Left ventricle myocardium inferior (tissue), 1 donor: ENCODE data around the gene CMPK1. TPM values are rescaled to one million over a fixed set of nuclear protein-coding genes. Genes with fewer than 3 reads are reported as not detected.

Source experiments
- DNase-seq: peaks from one replicate; pipeline ENCODE4 v3.0.0-alpha.2; 2020
- H3K27ac ChIP-seq: fragments of 200-600 bp; replicated peaks from 2 replicates; pipeline ENCODE4 v1.8.0; 2021
- H3K27me3 ChIP-seq: fragments of 200-600 bp; 2 replicates; pipeline ENCODE4 v1.8.0; 2021; ENCODE audit warnings: low read depth
- H3K36me3 ChIP-seq: fragments of 200-600 bp; 2 replicates; pipeline ENCODE4 v1.8.0; 2021
- H3K4me1 ChIP-seq: fragments of 200-600 bp; 2 replicates; pipeline ENCODE4 v1.8.0; 2021
- H3K4me3 ChIP-seq: fragments of 200-600 bp; 2 replicates; pipeline ENCODE4 v1.8.0; 2021; ENCODE audit warnings: mild to moderate bottlenecking, moderate library complexity
- H3K9me3 ChIP-seq: fragments of 200-600 bp; replicated peaks from 2 replicates; pipeline ENCODE4 v1.8.0; 2021
- intact Hi-C: fragments of 100-400 bp; cut with micrococcal nuclease; formaldehyde crosslinking; loops from one replicate; pipeline ENCODE4 v1.11.0; 2022
- total RNA-seq: library from RNA; stranded (reverse); fragmentation: NEBNext Ultra II Directional; extraction: Animal tissue kit (Norgen Biotek cat#: 25700); gene quantifications from one replicate; pipeline ENCODE4 v1.2.1, GENCODE V29; 2021
- TF ChIP-seq, protein P1 (sequence below): fragments of 200-600 bp; IDR thresholded peaks from 2 replicates; pipeline ENCODE4 v1.8.0; 2021; ENCODE audit warnings: antibody characterized with exemption, mild to moderate bottlenecking, borderline replicate concordance
- donor health status: DM: no; HTN: yes; CAD: no; lungs with severe emphysema.

Gene CMPK1
- total RNA-seq, 1 donor from 2014 or later, result 78.2 TPM

DNA sequence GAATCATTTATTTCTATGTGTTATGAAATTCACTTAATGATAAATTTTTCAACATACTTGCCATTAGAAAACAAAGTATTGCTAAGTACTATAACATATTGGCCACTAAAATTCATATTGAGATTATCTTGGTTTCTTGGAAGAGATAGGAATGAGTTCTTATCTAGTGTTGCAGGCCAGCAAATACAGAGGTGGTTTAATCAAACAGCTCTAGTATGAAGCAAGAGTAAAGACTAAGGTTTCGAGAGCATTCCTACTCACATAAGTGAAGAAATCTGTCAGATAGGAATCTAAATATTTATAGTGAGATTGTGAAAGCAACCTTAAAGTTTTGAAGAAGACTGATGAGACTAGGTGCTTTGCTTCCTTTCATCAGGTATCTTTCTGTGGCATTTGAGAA lies 44.6 kb downstream of the CMPK1 start:
- Histone ChIP-seq H3K36me3 (peaks cover 85% of the 10 kb centered on the region), H3K27me3 (no peaks in the 10 kb centered on the region), H3K27ac (no peak overlapping the region), H3K4me3 (no peak overlapping the region), H3K9me3 (no peaks in the 10 kb centered on the region), H3K4me1 (peaks cover 3% of the 10 kb centered on the region)
- TF ChIP-seq, protein P1, sequence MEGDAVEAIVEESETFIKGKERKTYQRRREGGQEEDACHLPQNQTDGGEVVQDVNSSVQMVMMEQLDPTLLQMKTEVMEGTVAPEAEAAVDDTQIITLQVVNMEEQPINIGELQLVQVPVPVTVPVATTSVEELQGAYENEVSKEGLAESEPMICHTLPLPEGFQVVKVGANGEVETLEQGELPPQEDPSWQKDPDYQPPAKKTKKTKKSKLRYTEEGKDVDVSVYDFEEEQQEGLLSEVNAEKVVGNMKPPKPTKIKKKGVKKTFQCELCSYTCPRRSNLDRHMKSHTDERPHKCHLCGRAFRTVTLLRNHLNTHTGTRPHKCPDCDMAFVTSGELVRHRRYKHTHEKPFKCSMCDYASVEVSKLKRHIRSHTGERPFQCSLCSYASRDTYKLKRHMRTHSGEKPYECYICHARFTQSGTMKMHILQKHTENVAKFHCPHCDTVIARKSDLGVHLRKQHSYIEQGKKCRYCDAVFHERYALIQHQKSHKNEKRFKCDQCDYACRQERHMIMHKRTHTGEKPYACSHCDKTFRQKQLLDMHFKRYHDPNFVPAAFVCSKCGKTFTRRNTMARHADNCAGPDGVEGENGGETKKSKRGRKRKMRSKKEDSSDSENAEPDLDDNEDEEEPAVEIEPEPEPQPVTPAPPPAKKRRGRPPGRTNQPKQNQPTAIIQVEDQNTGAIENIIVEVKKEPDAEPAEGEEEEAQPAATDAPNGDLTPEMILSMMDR, result no peak
- intact Hi-C loops, result no loop called here
- DNase-seq, result no peak

DNA sequence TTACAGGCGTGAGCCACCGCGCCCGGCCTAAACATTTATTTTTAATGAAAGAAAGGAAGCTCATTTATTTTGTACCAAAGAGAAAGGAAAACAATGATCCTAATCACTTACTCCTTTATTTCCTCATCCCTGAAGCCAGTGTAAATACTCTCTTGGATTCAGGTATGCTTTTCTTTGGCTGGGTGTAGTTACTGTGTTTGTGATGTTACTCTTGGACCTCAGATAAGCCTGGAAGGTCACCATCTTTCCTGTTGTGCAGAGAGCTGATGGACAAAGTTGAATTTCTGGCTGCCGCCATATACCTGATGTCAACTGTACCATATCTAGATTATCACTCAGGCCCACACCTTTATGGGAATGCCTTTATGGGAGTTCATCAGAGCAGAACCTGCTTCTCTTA lies 47.1 kb downstream of the CMPK1 start:
- Histone ChIP-seq H3K4me1 (peaks cover 3% of the 10 kb centered on the region), H3K27ac (no peak overlapping the region), H3K9me3 (no peaks in the 10 kb centered on the region), H3K4me3 (no peak overlapping the region), H3K36me3 (peaks cover 63% of the 10 kb centered on the region), H3K27me3 (no peaks in the 10 kb centered on the region)
- DNase-seq, result no peak
- TF ChIP-seq, protein P1, result no peak
- intact Hi-C loops, result no loop called here

DNA sequence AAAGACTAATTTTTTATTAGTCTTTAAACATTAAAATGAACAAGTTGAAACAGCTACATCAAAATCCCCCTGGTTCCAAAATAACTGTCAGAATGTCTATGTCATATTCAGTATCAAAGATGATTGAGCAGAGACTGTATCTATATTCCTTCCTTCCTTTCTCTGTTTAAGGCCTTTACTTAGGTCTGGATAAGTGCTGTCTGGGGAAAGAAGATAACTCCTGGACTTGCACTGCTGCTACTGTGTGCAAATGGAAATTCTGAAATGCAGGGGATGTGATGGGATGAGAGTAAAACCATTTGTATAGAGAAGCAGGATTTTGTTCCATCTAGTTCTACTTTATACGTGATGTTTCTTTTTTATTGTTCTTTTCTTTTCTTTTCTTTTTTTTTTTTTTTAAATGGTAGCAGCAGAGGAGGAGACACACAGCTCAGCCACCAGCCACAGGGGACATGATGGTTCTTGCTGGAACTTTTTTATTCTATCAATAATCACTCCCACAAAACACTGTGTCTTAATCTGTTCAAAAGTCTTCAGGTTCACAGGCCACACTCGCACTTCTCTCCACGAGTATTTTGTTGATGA lies 48.9 kb downstream of the CMPK1 start:
- DNase-seq, result no peak
- H3K27me3 ChIP-seq, result no peaks in the 10 kb centered on the region
- no peak overlapping the region for H3K27ac ChIP-seq
- H3K36me3 ChIP-seq, result peaks cover 48% of the 10 kb centered on the region
- no peak overlapping the region for H3K4me3 ChIP-seq
- TF ChIP-seq, protein P1, result no peak
- intact Hi-C loops, result no loop called here
- no peaks in the 10 kb centered on the region for H3K9me3 ChIP-seq
- peaks cover 3% of the 10 kb centered on the region for H3K4me1 ChIP-seq

DNA sequence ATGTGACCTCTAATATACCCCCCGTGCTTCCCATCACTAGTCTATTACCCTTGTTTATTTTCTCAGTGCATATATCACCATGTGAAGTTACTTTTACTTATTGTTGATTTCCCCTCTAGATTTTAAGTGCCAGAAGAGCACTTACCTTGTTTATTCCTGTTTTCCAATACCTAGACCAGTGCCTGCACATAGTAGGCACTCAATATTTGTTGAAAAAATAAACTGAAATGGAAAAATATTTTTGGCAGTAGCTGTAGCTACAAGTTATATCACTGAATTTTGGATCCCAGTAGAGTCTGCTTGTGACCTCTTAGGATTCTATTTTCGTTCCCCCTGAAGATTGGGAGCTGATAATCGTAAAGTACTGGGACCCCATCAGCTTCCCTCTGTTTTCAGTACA lies 50.5 kb downstream of the CMPK1 start:
- TF ChIP-seq, protein P1, result no peak
- no peak for DNase-seq

DNA sequence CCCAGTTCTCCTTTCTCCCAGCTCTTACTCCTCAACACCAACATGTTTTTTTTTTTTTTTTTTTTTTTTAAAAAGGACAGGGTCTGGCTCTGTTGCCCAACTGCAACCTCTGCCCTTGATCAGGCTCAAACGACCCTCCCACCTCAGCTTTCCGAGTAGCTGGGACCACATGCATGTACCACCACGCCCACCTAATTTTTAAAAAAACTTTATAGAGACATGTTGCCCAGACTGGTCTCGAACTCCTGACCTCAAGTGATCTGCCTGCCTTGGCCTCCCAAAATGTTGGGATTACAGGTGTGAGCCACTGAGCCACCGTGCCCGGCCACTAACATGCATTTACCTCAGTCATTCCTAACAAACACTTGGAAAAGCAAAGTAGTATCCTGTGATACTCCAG lies 51.4 kb downstream of the CMPK1 start:
- Histone ChIP-seq H3K36me3 (peaks cover 26% of the 10 kb centered on the region), H3K9me3 (no peaks in the 10 kb centered on the region)
- intact Hi-C loops, result no loop called here

More for the DNA sequence above, 50.5 kb downstream of the CMPK1 start:
- Histone ChIP-seq H3K9me3 (no peaks in the 10 kb centered on the region), H3K27me3 (no peaks in the 10 kb centered on the region), H3K36me3 (peaks cover 35% of the 10 kb centered on the region), H3K27ac (no peak overlapping the region), H3K4me3 (no peak overlapping the region), H3K4me1 (no peaks in the 10 kb centered on the region)
- intact Hi-C loops, result no loop called here

More for the DNA sequence above, 51.4 kb downstream of the CMPK1 start:
- H3K4me1 ChIP-seq, result no peaks in the 10 kb centered on the region
- no peak for DNase-seq
- TF ChIP-seq, protein P1, result no peak
- H3K4me3 ChIP-seq, result no peak overlapping the region
- no peak overlapping the region for H3K27ac ChIP-seq
- H3K27me3 ChIP-seq, result no peaks in the 10 kb centered on the region
